Nucleus accumbens (tissue), 56 donors: ENCODE measurements around the gene ZNG1F.
"Not testable (repeated sequence)": the region's sequence is repeated elsewhere in the genome, so short reads cannot be mapped to it uniquely, and the experiment has no call there.

Source experiments
- DNase-seq, 56 donors: peaks; one replicate each; lab custom pipeline; 2025; lab: John Stamatoyannopoulos, UW

Gene ZNG1F

DNA sequence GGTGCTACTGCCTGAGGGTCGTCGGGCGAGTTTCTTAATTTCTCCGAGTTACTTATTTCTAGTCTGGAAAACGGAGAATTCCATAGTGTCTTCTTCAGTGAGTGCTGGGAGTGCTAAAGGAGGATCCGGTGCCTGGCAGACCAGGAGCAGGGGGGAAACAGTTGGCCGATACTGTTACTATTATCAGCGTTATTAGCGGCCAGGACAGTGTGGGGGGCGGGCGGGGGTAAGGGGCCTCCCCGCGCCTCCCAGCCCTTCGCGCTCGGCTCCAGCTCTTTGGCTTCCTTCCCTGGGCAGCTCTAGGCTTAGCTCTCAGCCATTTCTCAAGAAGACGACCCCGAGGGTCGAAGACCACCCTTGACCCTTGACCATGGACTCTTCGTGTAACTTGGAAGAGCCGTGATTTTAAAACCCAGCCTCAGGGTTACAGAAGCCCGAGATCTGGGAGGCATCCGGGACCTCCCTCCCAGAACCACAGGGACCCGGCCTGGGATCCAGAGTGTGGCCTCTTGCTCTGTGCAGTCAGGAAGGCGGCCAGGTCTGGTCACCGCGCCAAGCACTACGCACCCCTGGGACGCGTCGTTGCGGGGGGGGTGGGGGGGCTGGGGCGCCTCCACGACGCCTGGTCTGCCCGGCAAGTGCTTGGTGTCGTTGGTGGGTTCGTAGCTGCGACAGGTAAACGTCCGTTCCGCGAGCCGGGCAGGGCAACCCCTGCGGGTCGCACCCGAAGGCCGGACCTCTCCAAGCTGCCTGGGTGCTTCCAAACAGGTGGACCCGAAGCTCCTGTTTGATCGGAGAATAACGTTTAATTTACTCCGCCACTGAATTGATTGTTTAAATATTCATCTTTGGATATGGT lies 64.6 kb downstream of the ZNG1F start:
- not testable (repeated sequence) for DNase-seq

DNA sequence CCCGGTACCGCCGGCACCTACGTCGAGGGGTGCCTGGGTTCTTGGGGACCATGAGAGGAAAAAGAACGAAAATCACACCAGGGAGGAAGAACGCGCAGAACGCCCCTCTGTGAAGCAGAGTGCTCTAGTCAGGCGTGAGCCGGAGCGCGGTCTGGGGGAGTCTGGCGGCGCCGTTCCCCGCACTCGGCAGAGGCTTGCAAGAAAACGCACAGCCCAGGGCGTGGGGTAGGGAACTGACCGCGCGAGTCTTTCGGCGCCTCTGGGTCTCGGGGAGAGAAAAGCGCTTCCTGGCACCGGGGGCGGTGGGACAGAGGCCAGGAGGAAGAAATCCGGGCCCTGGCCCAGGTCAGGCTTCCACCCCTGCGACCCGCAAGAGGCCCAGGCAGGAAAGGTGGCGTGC lies 65.3 kb downstream of the ZNG1F start:
- not testable (repeated sequence) for DNase-seq

DNA sequence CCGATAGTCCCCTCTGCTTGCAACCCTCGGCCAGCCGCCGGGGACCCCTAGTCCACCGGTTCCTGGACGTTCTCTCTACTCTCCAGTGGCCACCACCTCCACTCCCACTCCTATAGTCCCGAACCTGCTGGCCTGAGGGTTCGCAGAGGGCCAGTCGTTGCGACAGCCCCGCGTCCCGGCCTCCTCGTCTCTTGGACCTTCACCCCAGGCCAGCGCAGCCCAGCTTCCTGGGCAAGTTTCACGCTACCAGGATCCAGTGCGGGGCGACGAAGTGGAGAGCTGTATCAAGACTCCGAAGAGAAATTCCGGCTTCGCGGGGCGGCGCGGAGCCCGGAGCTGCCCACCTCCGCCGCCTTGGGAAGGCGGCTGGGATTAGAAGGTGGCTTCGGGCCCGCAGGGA lies 65.7 kb downstream of the ZNG1F start:
- DNase-seq: not testable (repeated sequence)

DNA sequence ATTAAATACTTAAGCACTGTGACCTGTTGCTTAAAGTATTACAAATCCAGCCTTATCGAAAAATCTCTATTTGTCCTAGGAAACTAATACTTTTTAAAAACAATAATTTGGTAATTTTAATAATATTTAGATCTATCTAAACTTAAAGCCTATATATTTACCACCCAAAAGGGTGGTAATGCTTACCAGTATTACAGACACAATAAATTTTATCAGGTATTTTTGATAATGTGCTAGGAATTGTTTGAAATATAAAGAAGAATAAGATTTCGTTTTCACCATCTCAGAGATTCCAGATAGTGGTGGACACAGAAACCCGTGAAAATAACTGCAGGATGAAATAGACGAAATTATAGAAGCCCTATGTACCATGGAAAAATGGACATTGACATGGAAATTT lies 68.4 kb downstream of the ZNG1F start:
- not testable (repeated sequence) for DNase-seq

DNA sequence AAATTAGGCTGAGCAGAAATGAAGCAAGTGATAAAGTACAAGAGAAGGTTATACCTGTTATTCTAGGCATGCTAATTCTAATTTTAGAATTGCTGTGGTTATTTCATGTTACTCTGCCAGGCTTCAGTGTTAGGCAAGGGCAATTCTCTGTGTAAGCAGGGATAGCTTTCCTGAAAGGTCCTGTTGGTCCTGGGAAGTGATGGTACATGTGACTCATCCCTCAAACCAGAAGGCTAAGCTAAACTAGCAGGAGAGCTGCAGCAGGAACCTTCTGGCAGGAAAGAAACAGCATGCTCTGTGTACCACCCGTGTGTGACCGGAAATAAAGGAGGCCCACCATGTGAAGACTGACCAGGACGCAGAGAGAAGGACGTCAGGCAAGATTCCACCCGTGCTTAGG lies 69.4 kb downstream of the ZNG1F start:
- not testable (repeated sequence) for DNase-seq

DNA sequence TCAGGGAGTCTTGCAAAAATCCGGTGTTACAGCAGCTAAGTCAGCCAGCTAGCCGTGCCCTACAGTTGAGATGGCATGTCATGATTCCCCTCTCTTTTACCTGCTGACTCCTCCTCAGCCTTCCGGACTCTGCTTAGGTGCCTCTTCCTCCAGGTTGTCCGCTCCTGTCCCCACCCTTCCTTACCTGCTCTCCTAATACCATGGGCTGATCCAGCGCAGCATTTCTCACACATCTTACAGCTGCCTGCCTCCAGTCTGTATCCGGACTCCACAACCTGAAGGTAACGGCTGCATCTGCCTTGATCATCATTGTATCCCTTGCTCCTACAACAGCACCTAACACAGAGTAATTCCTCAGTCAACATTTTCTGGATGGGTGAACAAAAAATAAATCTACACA lies 69.8 kb downstream of the ZNG1F start:
- DNase-seq: not testable (repeated sequence)

DNA sequence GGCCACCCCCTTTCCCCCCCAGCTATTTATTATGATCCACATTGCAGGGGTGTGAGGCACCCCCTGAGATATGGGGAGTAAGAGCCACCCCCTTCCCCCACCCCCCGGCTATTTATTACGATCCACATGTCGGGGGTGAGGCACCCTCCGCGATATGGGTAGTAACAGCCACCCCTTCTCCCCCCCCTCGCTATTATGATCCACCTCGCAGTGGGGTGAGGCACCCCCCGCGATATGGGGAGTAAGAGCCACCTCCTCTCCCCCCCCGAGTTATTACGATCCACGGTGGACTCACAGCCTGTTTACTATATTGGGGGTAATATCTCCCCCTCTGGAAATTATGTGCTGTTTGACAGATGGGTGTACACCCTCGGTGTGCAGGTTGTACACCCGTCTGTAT lies 75.8 kb downstream of the ZNG1F start:
- not testable (repeated sequence) for DNase-seq

DNA sequence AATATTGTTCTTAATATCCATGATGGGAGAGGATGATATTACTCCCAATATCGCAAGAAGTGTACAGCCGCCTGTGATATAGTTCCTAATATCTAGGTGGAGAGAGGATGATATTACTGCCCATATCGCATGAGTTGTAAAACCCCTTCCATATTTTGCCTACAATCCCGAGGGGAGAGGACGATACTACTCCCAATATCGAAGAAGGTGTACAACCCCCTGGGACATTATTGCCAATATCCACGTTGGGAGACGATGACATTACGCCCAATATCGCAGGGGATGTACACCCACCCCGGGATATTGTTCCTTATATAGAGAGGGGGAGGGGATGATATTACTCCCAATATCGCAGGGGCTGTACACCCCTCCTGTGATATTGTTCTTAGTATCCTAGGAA lies 77.7 kb downstream of the ZNG1F start:
- not testable (repeated sequence) for DNase-seq

DNA sequence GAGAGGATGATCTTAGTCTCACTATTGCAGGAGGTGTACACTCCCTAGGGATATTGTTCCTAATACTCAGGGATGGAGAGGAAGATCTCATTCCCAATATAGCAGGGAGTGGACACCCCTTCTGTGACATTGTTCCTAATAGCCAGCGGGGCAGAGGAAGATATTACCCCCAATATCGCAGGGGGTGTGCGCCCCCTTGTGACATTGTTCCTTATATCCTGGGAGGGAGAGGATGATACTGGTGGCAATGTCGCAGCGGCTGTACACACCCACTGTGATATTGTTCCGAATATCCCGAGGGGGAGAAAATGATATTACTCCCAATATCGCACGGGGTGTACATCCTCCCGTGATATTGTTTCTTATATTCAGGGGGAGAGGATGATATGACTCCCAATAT lies 78.2 kb downstream of the ZNG1F start:
- DNase-seq: not testable (repeated sequence)

DNA sequence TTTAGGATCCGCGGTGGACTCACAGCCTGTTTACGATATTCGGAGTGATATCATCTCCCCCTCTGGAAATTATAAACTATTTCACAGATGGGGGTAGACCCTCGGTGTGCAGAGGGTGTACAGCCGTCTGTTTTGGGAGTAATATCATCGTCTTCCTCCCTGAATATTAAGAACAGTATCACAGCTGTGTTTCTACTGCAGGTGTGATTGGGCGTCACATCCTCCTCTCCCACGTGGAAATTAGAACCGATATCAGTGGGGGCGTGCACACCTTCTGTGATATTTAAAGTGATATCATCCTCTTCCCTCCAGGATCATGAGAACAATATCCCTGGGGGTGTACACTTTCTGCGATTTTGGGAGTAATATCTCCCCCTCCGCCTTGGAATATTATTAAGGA lies 79.9 kb downstream of the ZNG1F start:
- not testable (repeated sequence) for DNase-seq

DNA sequence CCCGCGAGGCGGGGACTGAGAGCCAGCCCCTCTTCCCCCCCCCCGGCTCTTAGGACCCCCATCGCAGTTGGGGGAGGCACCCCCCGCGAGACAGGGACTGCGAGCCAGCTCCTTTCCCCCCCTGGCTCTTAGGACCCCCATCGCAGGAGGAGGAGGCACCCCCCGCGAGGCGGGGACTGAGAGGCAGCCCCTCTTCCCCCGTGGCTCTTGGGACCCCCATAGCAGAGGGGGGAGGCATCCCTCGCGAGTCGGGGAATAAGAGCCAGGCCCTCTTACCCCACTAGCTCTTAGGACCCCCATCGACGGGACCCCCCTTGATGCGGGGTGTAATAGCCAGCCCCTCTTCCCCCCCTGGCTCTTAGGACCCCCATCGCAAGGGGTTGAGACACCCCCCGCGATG lies 80.3 kb downstream of the ZNG1F start:
- not testable (repeated sequence) for DNase-seq

DNA sequence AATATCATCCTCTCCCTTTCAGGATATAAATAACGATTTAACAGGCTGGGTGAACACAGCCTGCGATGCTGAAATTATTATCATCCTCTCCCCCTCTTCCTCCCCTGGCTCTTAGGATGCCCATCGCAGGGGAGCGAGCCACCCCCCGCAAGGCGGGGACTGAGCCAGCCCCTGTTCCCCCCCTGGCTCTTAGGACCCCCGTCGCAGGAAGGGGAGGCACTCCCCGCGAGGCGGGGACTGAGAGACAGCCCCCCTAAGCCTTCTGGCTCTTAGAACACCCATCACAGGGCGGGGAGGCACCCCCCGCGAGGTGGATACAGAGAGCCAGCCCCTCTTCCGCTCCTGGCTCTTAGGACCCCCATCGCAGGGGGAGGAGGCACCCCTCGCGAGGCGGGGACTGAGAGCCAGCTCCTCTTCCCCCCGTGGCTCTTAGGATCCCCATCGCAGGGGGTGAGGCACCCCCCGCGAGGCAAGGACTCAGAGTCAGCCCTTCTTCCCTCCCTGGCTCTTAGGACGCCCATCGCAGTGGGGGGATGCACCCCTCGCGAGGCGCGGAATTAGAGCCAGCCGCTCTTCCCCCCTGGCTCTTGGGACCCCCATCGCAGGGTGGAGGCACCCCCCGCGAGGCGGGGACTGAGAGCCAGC lies 82.5 kb downstream of the ZNG1F start:
- not testable (repeated sequence) for DNase-seq

DNA sequence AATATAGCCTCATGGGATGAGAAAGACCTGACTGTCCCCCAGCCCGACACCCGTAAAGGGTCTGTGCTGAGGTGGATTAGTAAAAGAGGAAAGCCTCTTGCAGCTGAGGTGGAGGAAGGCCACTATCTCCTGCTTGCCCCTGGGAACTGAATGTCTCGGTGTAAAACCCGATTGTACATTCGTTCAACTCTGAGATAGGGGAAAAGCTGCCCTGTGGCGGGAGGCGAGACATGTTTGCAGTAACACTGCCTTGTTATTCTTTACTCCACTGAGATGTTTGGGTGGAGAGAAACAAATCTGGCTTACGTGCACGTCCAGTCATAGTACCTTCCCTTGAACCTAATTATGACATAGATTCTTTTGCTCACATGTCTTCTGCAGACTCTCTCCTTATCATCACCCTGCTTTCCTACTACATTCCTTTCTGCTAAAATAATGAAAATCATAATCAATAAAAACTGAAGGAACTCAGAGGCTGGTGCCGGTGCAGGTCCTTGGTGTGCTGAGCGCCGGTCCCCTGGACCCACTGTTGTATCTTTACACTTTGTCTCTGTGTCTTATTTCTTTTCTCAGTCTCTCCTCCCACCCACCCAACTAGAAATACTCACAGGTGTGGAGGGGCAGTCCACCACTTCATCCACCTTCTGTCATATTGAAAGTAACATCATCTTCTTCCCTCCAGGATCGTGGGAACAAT lies 83.4 kb downstream of the ZNG1F start:
- not testable (repeated sequence) for DNase-seq

DNA sequence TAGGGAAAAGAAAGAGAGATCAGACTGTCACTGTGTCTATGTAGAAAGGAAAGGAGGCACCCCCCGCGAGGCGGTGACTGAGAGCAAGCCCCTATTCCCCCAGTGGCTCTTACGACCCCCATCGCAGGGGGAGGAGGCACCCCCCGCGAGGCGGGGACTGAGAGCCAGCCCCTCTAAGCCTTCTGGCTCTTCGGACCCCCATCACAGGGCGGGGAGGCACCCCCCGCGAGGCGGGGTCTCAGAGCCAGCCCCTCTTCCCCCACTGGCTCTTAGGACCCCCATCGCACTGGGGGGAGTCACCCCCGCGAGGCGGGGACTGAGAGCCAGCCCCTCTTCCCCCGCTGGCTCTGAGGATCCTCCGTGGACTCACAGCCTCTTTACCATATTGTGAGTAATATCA lies 84.6 kb downstream of the ZNG1F start:
- not testable (repeated sequence) for DNase-seq

DNA sequence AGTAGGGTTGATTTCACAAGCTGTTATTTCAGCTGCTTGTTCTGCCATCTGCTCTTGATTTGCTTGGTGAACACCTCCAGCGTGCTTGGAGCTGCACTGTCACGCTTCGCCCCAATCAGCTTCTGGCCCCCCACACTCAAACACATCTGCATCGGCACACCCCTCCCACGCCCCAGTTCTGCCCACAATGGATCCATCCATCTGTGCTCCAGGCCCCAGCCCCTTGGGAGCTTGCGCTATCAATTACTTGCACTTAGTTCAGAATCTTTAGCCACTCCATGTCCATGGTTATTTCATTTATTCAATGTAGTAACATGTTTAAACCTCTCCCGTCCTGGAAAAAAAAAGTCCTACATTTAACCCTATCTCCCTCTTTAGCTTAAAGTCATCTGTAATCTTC lies 88.6 kb downstream of the ZNG1F start:
- not testable (repeated sequence) for DNase-seq

DNA sequence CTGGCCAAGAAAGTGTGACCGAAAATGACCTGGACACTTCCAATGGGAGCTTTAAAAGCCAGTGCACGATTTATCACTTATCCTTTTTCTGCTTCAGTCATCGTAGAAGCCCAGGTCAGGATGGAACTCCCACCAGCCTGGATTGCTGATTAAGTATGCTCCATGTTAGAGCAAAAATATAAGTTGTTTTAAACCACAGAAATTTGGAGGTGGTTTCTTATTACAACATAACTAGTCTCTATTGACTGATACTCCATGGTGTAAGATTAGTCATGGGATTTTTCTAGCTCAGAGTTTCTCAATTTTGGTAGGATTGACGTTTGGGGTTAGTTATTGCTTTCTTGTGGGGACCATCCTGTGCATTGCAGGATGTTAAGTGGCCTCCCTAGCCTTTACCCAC lies 90.4 kb downstream of the ZNG1F start:
- not testable (repeated sequence) for DNase-seq

DNA sequence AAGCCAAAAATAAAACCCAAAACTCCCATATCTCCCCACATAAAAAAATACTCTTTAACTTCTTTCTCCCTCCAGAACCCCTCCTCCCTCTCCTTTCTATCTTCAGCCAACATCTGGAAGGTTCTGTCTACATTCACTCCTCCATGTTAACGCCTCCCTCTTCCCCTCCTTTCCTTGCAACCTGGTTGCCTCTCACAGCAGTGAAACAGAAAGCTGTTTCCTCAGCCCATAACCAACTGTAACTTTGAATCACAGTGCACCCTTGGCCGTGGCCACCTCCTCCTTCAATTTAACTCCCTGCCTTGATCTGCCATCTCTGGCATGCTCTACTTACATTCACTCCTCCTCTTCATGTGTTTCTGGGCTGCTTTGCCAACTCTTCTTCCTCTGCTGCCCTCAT lies 94.1 kb downstream of the ZNG1F start:
- DNase-seq: not testable (repeated sequence)

DNA sequence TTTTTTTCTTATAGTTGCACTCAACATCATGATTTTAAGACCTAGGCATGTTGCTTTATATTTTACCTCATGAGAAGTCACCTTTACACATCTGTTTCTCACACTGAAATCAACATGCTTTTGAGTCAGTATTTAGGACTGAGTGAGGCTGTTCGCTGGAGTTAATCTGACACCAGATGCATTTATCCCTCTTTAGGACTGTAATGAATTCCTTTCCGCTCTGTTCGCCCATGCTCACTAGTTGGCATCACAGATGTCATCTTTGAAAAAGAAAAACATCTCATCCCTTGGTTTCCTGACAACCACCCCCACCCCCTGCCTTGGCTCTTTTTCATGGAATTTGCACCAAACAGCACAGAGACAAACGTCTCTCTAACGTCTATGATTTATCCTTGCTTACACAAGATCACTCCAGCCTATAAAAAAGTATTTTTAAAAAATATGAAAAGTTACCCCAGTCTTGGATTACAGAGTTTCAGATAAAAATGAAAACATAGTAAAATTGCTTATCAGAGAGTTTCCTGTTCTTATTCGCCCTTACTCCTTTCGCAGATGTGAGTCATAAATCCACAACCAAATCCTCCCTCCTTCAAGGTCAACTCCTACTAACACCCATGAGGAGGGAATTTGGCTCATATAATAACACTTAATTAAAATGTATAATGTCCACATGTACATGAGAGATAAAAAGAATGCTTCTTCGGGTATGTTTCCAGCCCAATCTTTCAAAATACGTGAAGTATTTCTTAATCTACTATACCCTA lies 94.9 kb downstream of the ZNG1F start:
- not testable (repeated sequence) for DNase-seq

DNA sequence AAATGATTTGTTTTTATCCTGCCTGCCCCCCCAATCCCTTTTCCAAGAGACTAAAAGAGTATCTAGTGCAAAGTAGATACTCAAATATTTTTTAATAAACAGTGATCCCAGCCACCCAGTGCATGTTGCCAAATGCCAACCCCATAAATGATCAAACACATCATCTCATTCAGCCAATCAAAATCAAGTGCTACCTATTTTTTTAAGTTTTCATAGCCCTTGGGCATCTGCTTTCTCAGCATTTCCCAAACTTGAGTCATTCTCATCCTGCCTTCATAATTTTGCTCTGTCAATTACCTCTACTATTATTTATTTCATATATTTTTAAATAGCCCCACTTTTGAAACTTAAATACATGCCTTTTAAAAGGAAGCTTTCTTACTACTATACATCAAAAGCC lies 98.2 kb downstream of the ZNG1F start:
- not testable (repeated sequence) for DNase-seq

DNA sequence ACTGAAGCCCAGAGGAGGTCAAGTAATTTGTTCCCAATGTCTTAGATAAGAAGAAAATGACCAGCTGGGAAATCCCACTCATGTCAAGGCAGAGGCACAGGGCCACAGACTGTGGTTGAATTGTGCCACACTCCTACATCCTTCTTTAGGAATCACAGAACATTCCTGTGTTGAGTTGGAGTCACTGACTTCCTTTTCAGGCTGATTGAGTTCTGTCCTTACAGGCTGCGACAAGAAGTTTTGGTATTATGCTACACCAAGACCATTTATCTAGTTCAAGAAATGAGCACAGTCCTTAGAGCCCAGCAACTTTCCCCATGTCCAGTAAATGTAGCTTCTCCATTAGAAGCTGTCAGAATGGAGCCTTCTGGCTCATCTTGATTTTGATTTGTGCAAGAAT lies 98.7 kb downstream of the ZNG1F start:
- DNase-seq: not testable (repeated sequence)
